Measurements from ENCODE around the gene DDX25. TPM values are rescaled to one million over a fixed set of nuclear protein-coding genes. Genes with fewer than 3 reads are reported as not detected.

The DDX25 gene
- total RNA-seq, 1 experiment from 2014 or later = 0.37 TPM

GRCh38 chr11:125933030-125933813, 28.9 kb downstream of the DDX25 start:
- H4K20me1 ChIP-seq (ENCODE audit: insufficient read depth) = no peaks in the 10 kb centered on the region
- no peak overlapping the region for H2AFZ ChIP-seq (ENCODE audit: low read depth, low read length, poor library complexity, severe bottlenecking)
- peaks cover 0 to 3% of the 10 kb centered on the region in 2 experiments; a peak in 2 of 4 replicates for H3K4me1 ChIP-seq (ENCODE audit: control insufficient read depth in 1 of 2, insufficient read depth in 2 of 2, low read length in 2 of 2)
- DNase-seq (ENCODE audit: low read depth, low spot score) = no peak
- CTCF ChIA-PET = interaction anchor here (1.3 kb wide), 1 partner anchor 9 kb away, joined by 3 read pairs; no protein-coding TSS in a partner anchor
- intact Hi-C loops (cut with micrococcal nuclease) = no loop called here
- RAD21 ChIA-PET (ENCODE audit: low non-redundant PET in 1 of 2, low total read pairs in 2 of 2, uncharacterized antibody in 2 of 2, unreplicated experiment in 2 of 2) = no interaction called here
- no peak overlapping the region for H3K4me2 ChIP-seq (ENCODE audit: low read length)
- H3K27ac ChIP-seq (ENCODE audit: low read depth, low read length) = no peak overlapping the region
- H3K9me3 ChIP-seq (ENCODE audit: control insufficient read depth in 1 of 2, insufficient read depth in 1 of 2, low read depth in 1 of 2, low read length in 2 of 2) = no peaks in the 10 kb centered on the region
- no peaks in the 10 kb centered on the region for H3K36me3 ChIP-seq (ENCODE audit: control insufficient read depth in 1 of 2, insufficient read depth in 2 of 2, low read length in 2 of 2)
- no peak for ATAC-seq
- H3K27me3 ChIP-seq (ENCODE audit: insufficient read depth, low read length) = 0 out of 2 replicates have a peak, but pooled peaks cover 5% of the 10 kb centered on the region
- H3K79me2 ChIP-seq (ENCODE audit: insufficient read depth, low read length) = no peaks in the 10 kb centered on the region
- POLR2A ChIA-PET = no interaction called here
- no peaks in the 10 kb centered on the region for H3K9me2 ChIP-seq (ENCODE audit: insufficient read depth)
- no TSS peak for BruUV-seq (replicated peaks)
- no peak overlapping the region for H3K4me3 ChIP-seq (replicated peaks in 1 of 2; ENCODE audit: low read depth in 1 of 2, low read length in 2 of 2)
- TF ChIP-seq ZNF274 (IDR thresholded peaks at IDR 0.05; ENCODE audit: low read depth, low read length) (no peak), TCF7L2 (IDR thresholded peaks at IDR 0.05; ENCODE audit: borderline replicate concordance, extremely low read depth, insufficient read depth, insufficient read length) (no peak), POLR2A (IDR thresholded peaks at IDR 0.05; ENCODE audit: borderline replicate concordance, extremely low read depth, insufficient read depth, insufficient read length) (no peak), CEBPB (IDR thresholded peaks at IDR 0.05; ENCODE audit: low read depth) (no peak), CBX3 (IDR thresholded peaks at IDR 0.05; ENCODE audit: low read depth) (no peak), YY1 (IDR thresholded peaks at IDR 0.05; ENCODE audit: extremely low read depth, insufficient replicate concordance, low read depth, low read length) (no peak), MAX (IDR thresholded peaks at IDR 0.05) (no peak), SRF (IDR thresholded peaks at IDR 0.05; ENCODE audit: low read depth) (no peak), RAD21 (IDR thresholded peaks at IDR 0.05; ENCODE audit: low read depth) (no peak)
- TF ChIP-seq, protein P1, sequence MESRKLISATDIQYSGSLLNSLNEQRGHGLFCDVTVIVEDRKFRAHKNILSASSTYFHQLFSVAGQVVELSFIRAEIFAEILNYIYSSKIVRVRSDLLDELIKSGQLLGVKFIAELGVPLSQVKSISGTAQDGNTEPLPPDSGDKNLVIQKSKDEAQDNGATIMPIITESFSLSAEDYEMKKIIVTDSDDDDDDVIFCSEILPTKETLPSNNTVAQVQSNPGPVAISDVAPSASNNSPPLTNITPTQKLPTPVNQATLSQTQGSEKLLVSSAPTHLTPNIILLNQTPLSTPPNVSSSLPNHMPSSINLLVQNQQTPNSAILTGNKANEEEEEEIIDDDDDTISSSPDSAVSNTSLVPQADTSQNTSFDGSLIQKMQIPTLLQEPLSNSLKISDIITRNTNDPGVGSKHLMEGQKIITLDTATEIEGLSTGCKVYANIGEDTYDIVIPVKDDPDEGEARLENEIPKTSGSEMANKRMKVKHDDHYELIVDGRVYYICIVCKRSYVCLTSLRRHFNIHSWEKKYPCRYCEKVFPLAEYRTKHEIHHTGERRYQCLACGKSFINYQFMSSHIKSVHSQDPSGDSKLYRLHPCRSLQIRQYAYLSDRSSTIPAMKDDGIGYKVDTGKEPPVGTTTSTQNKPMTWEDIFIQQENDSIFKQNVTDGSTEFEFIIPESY (IDR thresholded peaks at IDR 0.05; ENCODE audit: extremely low read depth, insufficient replicate concordance, low read length) = no peak
- no peak overlapping the region for H3K9ac ChIP-seq (ENCODE audit: low read length)
